Glomerular visceral epithelial cell (primary cell): ENCODE results near the gene C1QTNF8.

Source experiments
- DNase-seq: peaks from one replicate; pipeline ENCODE4 v3.0.0-alpha.2; 2016; ENCODE audit errors: extremely low spot score

C1QTNF8 gene

GRCh38 chr16:1127971-1128715, 32.1 kb upstream of the C1QTNF8 start:
- DNase-seq, result no peak

GRCh38 chr16:1127101-1127500, 31.1 kb upstream of the C1QTNF8 start:
- no peak for DNase-seq

- no peak for DNase-seq
Measured at GRCh38 chr16:1126586-1126985, 30.5 kb upstream of the C1QTNF8 start.

GRCh38 chr16:1126044-1126443, 30.0 kb upstream of the C1QTNF8 start:
- no peak for DNase-seq

GRCh38 chr16:1125471-1125870, 29.4 kb upstream of the C1QTNF8 start:
- no peak for DNase-seq

- no peak for DNase-seq
Measured at GRCh38 chr16:1124795-1125194, 28.8 kb upstream of the C1QTNF8 start.

GRCh38 chr16:1124291-1124690, 28.2 kb upstream of the C1QTNF8 start:
- DNase-seq, result no peak

GRCh38 chr16:1123525-1124230, 27.6 kb upstream of the C1QTNF8 start:
- DNase-seq, result no peak

GRCh38 chr16:1122398-1122765, 26.3 kb upstream of the C1QTNF8 start:
- no peak for DNase-seq

GRCh38 chr16:1121601-1122397, 25.8 kb upstream of the C1QTNF8 start:
- no peak for DNase-seq

GRCh38 chr16:1121009-1121408, 25.0 kb upstream of the C1QTNF8 start:
- DNase-seq, result no peak

GRCh38 chr16:1120577-1120941, 24.5 kb upstream of the C1QTNF8 start:
- DNase-seq, result no peak

GRCh38 chr16:1119766-1120576, 23.9 kb upstream of the C1QTNF8 start:
- no peak for DNase-seq

- no peak for DNase-seq
Measured at GRCh38 chr16:1119129-1119528, 23.1 kb upstream of the C1QTNF8 start.

GRCh38 chr16:1117926-1118325, 21.9 kb upstream of the C1QTNF8 start:
- DNase-seq, result no peak

- DNase-seq, result no peak
Measured at GRCh38 chr16:1117176-1117900, 21.3 kb upstream of the C1QTNF8 start.

GRCh38 chr16:1116693-1117077, 20.6 kb upstream of the C1QTNF8 start:
- DNase-seq, result no peak

- DNase-seq, result no peak
Measured at GRCh38 chr16:1113889-1114526, 18.0 kb upstream of the C1QTNF8 start.

GRCh38 chr16:1113489-1113888, 17.4 kb upstream of the C1QTNF8 start:
- no peak for DNase-seq

GRCh38 chr16:1112506-1113184, 16.6 kb upstream of the C1QTNF8 start:
- no peak for DNase-seq
